HG03439 (cell line): Measurements from ENCODE around the gene EBLN1.
A peak's percentile ranks its signal among the peaks of the same experiment; 100 is the strongest.
"Not testable (repeated sequence)": the region's sequence is repeated elsewhere in the genome, so short reads cannot be mapped to it uniquely, and the experiment has no call there.

Source experiments
- ATAC-seq: cut with Tn5 transposase; IDR thresholded peaks from one replicate; pipeline ENCODE4 v1.9.1; 2021; ENCODE audit warnings: mild to moderate bottlenecking, moderate library complexity; ENCODE audit not compliant: unreplicated experiment

Gene EBLN1

DNA sequence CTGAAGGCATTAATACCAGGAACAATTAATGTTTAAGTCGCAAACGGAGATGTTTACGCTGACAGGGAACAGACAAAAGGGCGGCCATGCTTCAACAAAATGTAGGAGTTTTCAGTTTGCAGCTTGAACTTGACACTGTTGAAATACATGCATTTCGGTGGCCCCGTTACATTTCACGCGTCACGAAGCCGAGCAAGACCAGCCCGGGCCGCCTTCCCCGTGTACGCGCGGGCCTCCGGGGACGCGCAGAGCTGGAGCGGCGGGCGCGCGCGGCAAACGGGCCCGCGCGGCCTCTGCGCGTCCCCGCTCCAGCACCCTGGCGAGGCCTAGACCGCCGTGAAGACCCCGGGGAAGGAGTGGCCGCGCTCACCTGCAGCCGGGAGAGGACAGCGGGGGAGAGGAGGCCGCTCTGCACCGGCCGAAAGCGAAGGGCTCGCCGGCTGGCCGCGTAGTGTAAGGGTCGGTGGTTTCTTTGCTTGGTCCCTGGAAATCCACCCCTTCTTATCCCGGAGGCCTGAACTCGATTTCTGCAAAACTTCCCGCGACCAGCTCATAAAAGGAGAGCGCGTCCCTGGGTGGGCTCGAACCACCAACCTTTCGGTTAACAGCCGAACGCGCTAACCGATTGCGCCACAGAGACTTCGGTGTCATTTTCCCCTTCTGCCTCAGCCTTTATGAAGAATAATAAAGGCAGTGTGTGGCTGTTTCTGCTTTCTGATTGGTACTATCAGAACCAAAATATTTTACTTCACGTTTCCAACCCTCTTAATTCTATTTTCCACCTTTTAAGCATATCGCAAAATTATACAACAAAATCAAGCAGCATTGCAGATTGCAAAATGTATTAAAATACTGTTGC, 11.4 kb upstream of the EBLN1 start:
- peak; percentile 74 for ATAC-seq

DNA sequence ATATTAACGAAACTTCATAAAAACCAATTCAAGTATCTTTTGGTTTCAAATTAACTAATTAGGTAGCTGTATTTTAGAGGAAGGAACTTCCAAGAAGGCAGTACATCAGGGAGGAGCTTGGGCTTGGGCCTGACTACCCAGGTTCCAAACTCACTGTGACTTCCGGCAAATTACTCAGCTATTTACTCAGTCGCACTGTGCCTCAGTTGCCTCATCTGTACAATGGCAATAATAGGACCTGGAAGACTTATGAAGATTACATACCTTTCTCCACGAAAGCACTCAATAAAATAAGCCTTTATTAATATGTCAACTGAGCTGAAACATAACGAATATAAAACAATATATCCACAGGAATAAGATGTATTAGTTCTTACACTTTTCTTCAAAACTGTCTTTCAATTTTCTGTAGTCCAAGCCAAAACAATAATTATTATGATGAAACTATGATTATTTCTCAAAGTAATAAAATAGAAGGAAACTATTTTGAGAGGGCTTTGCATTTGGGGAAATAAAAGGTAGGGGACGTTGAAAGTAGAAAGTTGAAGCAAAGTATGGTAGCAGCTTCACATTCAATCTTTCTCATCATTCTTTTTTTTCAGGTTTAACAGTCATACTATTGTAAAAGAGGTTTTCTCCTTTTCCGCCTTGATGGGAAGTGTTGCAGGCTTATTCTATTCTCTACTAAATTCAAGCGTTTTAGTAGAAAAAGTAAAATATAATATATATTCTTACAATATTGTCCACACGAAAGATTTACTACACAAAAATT, 10.5 kb upstream of the EBLN1 start:
- no peak for ATAC-seq

DNA sequence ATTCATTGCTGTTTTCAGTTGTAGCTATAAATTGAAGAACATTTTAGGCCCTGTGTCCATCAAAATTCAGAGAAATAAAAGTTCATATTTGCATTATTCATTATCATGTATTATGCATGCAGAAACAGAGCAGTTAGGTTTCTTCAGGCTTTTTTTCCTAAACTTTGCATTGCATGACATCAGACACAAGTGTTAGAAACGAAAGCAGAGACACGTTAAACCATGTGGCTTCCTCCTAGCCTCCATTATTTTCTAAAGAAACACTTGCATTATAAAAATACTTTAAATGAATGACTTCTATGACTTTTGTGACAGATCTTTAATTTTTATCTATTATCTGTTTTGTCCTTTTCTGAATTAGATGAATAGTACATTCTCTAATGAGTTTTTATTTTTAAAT, 8.8 kb upstream of the EBLN1 start:
- ATAC-seq = no peak

DNA sequence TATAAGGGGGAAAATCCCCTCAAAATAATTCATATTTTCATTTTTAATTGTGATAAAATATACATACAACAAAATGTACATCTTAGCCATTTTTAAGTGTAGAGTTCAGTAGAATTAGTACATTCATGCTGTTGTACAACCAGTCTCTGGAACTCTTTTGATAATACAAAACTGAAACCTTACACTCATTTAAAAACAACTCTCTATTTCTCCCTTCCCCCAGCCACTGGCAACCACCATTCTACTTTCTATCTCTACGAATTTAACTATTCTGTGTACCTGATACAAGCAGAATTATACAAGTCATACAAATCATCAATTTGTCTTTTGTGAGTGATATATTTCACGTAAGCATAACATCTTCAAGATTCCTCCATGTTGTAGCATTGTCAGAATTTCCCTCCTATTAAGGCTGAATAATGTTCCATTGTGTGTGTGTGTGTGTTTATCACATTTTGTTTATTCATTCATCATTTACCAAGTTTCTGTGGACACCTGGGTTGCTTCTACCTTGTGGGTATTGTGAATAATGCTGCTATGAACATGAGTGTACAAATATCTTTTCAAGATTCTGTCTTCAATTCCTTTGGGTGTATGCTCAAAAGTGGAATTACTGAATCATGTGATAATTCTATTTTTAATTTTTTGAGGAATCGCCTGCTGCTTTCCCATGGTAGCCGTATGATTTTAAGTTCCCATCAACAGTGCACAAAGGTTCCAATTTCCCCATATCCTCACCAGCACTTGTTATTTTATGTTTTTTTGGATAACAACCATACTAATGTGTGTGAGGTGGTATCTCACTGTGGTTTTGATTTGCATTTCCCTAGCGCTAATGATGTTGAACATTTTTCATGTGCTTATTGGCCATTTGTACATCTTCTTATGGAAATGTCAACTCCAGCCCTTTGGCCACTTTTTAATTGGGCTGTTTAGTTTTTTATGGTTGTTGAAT, 4.7 kb upstream of the EBLN1 start:
- ATAC-seq = no peak

DNA sequence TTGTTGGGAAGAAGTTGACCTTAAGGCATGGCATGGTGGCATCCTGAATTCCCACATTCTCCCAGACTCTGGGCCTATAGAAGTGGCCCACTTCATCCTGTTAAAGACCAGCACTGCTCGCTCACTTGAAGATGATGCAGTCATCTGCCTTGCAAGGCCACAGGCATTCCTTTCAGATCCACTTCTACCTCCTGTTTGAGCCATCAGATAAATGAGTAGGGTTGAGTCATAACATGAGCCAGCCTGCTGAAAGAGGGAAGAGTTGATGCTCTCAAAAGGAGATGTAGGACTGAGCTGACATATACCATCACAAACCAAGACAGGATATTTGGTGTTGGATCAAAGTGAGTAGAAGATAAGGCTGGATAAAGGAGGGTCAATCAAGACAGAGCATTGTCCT, 1.5 kb upstream of the EBLN1 start:
- no peak for ATAC-seq

DNA sequence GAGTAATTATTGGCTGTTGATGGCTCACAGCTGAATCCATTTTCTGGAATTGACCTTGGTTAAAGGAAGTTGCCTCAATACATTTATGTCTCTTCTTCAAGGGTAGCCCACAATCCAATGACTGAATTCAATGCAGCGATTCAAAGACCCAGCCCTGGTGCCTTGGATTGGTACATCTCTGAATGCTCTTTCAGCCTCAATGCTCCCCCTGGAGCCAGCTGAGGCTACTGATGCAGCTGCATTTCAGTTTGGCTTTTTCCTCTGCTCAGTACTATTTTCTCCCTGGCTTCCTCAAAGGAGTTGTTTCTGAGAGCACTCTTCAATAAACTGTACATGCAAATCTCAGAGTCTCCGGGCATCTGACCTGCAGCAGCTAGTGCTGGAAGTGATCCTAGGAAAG, 633 bp upstream of the EBLN1 start:
- no peak for ATAC-seq

DNA sequence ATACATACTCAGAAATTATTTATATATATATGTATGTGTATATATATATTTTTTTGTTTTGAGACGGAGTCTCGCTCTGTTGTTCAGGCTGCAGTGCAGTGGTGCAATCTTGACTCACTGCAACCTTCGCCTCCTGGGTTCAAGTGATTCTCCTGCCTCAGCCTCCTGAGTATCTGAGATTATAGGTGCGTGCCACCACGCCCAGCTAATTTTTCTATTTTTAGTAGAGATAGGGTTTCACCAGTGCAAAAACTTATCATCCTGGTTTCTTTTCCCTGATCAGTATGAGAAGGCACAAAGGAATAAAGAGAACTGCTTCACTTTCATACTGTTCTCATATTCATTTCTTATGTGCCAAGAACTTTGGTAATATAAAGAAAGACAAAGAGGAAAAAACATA, 731 bp downstream of the EBLN1 start:
- ATAC-seq = not testable (repeated sequence)

DNA sequence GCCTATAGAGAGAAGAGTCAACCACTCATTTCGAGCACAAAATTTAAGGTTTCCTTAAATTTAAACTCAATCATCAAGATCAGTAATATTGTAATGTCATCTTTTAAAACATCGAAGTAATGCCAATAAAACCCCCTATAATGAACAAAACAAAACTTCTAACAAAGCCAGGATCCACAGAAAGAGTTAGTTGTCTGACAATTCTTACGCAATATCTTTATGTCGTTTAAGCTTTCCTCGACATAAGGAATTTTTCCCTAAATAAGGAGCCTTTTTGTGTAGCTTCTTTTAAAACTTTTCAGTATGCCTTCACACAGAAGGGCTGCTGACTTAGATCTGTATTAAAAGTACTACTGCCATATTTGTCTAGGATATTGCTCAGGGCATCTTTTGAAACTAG, 7.5 kb downstream of the EBLN1 start:
- no peak for ATAC-seq

DNA sequence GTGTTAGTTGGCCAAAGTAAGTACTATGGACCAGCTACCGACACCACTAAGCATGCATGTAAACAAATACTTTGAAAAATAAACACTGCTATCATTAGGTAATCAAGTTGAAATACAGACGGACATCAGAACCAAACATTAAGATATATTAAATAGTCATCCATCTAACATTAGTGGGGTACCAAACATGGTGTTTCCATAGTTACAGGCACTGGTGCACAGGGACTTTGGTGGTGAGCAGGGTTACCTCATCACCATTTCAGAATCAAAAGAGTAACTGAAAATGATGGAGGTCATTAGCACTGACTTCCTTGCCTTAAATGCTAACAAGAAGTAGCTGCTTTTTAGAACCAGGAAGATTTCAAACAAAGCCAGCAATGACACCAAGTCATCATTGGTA, 23.9 kb downstream of the EBLN1 start:
- ATAC-seq = no peak

DNA sequence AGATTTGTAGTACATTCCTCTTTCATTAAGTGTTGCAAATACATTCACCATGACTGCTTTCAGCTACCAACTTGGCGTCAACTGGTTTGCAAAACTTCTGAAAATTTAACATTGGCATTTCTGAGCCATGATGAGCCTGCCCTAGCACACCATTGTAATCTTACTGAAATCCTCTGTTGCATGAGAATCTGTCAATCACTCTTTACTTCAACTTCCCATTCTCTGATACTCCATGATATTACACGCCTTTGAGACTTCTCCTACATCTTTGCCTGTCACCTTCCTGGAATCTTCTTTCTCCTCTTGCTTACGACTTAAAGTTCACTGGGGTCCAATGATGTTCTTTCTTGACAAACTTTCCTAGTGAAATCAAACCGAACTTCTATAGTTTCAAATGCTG, 32.2 kb downstream of the EBLN1 start:
- ATAC-seq = no peak

DNA sequence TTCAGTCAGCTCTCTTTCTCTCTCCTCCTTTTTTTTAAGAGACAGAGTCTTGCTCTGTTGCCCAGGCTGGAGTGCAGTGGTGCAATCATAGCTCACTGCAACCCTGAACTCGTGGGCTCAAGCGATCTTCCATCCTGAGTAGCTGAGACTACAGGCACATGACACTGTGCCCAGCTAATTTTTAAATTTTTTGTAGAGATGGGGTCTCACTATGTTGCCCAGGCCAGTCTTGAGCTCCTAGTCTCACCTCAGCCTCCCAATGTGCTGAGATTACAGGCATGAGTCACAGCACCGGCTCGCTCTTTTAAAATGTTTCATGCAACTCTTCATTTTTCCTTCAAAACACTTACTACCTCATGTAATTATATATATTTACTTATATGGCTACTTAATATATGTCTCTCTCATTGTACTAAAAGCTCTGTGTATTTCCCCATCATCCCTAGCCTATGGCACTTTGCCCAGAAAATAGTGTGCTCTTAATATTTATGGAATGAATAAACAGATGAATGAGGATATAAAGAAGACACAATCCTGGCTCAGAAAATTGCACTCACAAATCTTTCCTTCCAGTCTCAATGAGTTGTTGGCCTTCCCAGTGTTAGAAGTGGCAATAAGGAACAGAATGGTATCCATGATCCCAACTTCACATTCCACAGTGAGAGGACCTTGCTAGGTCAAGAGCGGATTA, 33.9 kb downstream of the EBLN1 start:
- ATAC-seq = no peak

DNA sequence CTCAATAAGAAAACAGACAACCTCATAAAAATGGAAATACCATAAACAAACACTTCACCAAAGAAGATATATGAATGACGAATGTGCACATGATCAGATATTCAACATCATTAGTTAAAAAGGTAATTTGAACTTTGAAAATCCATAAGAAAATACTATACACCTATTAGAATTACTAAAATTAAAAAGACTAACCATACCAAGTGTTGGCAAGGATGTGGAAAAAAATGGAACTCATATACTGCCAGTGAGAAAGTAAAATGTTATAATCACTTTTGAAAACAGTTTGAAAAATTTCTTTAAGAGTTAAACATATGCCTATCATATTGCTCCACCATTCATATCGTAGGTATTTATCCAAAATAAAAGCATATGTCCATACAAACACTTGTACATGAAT, 37.1 kb downstream of the EBLN1 start:
- ATAC-seq = no peak

DNA sequence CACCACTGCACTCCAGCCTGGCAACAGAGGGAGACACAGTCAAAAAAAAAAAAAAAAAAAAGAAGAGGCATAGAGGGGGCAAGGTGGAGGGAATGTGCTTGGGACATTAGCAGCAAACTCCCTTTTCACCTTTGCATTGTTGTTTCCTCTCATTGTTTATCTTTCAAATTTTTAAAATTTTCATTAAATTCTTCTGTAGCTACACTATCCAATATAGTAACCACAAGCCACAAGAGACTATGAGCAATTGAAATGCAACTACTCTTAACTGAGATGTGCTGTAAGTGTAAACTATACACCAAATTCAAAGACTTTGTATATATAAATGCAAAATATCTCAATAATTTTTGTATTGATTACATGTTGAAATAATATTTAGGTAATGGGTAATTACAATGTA, 43.4 kb downstream of the EBLN1 start:
- no peak for ATAC-seq

DNA sequence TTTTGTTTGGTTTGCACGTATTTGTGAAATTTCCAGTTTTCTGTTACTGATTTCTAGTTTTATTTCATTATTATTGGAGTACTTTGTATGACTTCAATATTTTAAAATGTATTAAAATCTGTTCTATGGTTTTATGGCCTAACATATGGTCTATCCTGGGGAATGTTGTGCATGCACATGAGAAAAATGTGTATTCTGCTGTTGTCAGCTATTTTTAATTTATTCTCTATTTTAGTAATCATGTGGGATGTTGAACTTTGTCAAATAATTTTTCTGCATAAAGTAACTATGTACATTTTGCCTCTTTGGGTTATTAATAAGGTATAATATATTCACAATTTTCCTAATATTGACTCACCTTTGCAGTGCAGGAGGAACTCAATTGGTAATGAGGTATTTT, 46.7 kb downstream of the EBLN1 start:
- no peak for ATAC-seq

DNA sequence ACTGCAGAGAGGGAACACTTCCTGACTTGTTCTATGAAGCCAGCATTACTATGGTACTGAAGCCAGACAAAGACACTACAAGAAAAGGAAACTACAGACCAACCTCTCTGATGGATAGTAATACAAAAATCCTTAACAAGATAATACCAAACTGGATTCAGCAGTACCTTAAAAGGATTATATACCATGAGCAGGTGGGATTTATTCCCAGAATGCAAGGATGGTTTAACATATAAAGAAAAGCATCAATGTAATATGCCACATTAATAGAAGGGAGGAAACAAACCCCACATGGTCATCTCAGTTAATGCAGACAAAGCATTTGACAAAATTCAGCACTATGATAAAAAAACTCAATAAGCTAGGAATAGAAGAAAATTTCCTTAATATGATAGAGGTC, 47.2 kb downstream of the EBLN1 start:
- ATAC-seq = no peak

DNA sequence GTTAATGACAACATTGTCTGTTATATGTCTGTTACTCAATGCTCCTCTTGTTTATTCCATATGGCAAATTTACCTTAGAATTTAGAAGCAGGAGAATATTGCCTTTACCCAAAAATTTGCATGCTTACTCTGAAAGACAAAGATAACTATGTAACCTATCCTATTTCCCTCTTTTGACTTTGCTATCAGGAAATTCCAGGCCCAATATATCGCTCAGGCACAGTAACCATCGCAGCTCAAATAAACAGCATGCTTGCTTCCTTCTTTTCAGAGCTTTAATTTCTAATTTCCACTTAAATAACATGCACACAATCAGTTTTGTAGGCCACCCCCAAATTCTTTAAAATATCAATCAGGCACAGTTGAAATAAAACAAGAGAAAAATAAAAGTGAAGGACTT, 57.8 kb downstream of the EBLN1 start:
- no peak for ATAC-seq

DNA sequence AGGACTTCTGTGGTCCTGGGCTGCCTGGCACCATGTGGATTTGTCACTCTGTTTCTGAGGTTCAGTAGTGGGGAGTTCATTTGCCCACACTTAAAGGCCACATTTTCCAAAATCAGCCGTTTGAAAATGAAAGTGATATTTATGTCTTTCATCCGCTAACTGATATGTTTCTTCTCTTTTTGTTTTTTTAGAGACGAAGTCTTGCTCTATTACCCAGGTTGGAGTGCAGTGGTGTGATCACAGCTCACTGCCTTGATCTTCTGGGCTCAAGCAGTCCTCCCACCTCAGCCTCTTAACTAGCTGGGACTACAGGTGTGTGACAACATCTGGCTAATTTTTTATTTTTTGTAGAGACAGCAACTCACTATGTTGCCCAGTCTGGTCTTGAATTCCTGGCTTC, 58.6 kb downstream of the EBLN1 start:
- no peak for ATAC-seq
